Activated CD4-positive, CD25-positive, alpha-beta regulatory T cell treated with anti-CD3 and anti-CD28 coated beads, Interleukin-2, amount 50 U/mL, for 16 hours (primary cell): ENCODE results near the gene BRPF1.

Source experiments
- DNase-seq: peaks from one replicate; pipeline ENCODE4 v3.0.0-alpha.2; 2020; ENCODE audit warnings: low read depth, low spot score

BRPF1 gene

GRCh38 chr3:9786825-9787669 is 55.5 kb downstream of the BRPF1 start:
- DNase-seq: no peak

- DNase-seq: no peak
Observed at GRCh38 chr3:9787714-9788113, 56.2 kb downstream of the BRPF1 start.

GRCh38 chr3:9791127-9791526 is 59.6 kb downstream of the BRPF1 start:
- DNase-seq: no peak

GRCh38 chr3:9791790-9792404 is 60.4 kb downstream of the BRPF1 start:
- no peak for DNase-seq

GRCh38 chr3:9792405-9793160 is 61.0 kb downstream of the BRPF1 start, which contains the start of the genes ARPC4 and TADA3:
Gene ARPC4 (plus strand): TSS chr3:9793082. CDS start chr3:9793122, 40 bp downstream.
Gene TADA3 (minus strand): TSS chr3:9792473. CDS start chr3:9791466, 1,007 bp downstream.
- DNase-seq: peak; percentile 81

GRCh38 chr3:9793161-9793781 is 61.7 kb downstream of the BRPF1 start:
- no peak for DNase-seq

- no peak for DNase-seq
Observed at GRCh38 chr3:9794400-9794799, 62.9 kb downstream of the BRPF1 start.

GRCh38 chr3:9795207-9795606 is 63.7 kb downstream of the BRPF1 start:
- DNase-seq: no peak

GRCh38 chr3:9797196-9797945 is 65.8 kb downstream of the BRPF1 start:
- no peak for DNase-seq
